ENCODE results near the gene DDX5.
A peak's percentile ranks its signal among the peaks of the same experiment; 100 is the strongest.

The DDX5 gene

DNA sequence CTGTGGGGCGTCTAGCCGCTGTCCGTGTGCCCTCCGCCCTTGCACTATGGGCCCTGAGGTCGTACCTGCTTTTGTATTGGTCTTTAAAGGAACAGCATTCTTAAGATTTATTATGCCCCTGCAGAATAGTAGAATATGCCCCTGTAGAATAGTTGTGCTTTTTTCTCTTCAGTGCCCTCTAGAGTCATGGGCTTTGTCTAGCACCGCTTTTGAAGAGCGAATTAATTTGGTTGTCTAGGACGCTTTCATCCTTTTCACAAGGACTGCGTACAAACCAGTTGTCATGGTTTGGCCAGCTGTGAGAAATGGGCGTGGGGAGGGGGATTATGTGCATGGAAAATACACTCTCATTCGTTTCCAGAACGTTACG is 1.3 kb upstream of the DDX5 start:
- Histone ChIP-seq H3K4me2 (ENCODE audit: low read length) (peak overlapping the region; percentile 89), H2AFZ (ENCODE audit: low read length) (no peak overlapping the region), H3K9ac (ENCODE audit: low read length) (peak overlapping the region; percentile 99), H3K9me2 (ENCODE audit: low read depth, low read length) (no peaks in the 10 kb centered on the region), H4K20me1 (ENCODE audit: insufficient read depth, low read length) (peaks cover 10% of the 10 kb centered on the region; the same call in 1 of the 2 replicates), H3K27me3 (ENCODE audit: insufficient read depth, low read length) (no peaks in the 10 kb centered on the region), H3K9me3 (ENCODE audit: low read length) (no peaks in the 10 kb centered on the region), H3F3A (ENCODE audit: insufficient read depth, low read length) (peaks cover 14% of the 10 kb centered on the region; the same call in 1 of the 2 replicates), H3K79me2 (ENCODE audit: insufficient read depth, low read length) (peaks cover 33% of the 10 kb centered on the region), H3K27ac (ENCODE audit: low read depth, low read length, poor library complexity, severe bottlenecking) (peak overlapping the region; percentile 91), H3K36me3 (ENCODE audit: insufficient read depth, low read length) (peaks cover 71% of the 10 kb centered on the region), H3K4me3 (ENCODE audit: low read depth, low read length, poor library complexity, severe bottlenecking) (peak overlapping the region; percentile 87), H3K4me1 (ENCODE audit: insufficient read depth, low read length, severe bottlenecking) (peaks cover 36% of the 10 kb centered on the region)
- TF ChIP-seq, protein P1, sequence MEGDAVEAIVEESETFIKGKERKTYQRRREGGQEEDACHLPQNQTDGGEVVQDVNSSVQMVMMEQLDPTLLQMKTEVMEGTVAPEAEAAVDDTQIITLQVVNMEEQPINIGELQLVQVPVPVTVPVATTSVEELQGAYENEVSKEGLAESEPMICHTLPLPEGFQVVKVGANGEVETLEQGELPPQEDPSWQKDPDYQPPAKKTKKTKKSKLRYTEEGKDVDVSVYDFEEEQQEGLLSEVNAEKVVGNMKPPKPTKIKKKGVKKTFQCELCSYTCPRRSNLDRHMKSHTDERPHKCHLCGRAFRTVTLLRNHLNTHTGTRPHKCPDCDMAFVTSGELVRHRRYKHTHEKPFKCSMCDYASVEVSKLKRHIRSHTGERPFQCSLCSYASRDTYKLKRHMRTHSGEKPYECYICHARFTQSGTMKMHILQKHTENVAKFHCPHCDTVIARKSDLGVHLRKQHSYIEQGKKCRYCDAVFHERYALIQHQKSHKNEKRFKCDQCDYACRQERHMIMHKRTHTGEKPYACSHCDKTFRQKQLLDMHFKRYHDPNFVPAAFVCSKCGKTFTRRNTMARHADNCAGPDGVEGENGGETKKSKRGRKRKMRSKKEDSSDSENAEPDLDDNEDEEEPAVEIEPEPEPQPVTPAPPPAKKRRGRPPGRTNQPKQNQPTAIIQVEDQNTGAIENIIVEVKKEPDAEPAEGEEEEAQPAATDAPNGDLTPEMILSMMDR (IDR thresholded peaks at IDR 0.05; ENCODE audit: low read length): peak; percentile 66
- TF ChIP-seq EZH2 (IDR thresholded peaks at IDR 0.05; ENCODE audit: borderline replicate concordance, low read length): no peak

- Histone ChIP-seq H3K27ac (ENCODE audit: low read depth, low read length, poor library complexity, severe bottlenecking) (peak within 1 kb of the TSS; percentile 91), H3K4me3 (ENCODE audit: low read depth, low read length, poor library complexity, severe bottlenecking) (peak within 1 kb of the TSS; percentile 87), H3K27me3 (ENCODE audit: insufficient read depth, low read length) (no peaks in the 10 kb centered on the region), H3K4me1 (ENCODE audit: insufficient read depth, low read length, severe bottlenecking) (peaks cover 39% of the 10 kb centered on the region), H3F3A (ENCODE audit: insufficient read depth, low read length) (peaks cover 14% of the 10 kb centered on the region; the same call in 1 of the 2 replicates), H3K9me3 (ENCODE audit: low read length) (no peaks in the 10 kb centered on the region), H3K36me3 (ENCODE audit: insufficient read depth, low read length) (peaks cover 71% of the 10 kb centered on the region), H3K9me2 (ENCODE audit: low read depth, low read length) (no peaks in the 10 kb centered on the region), H3K9ac (ENCODE audit: low read length) (peak within 1 kb of the TSS; percentile 99), H2AFZ (ENCODE audit: low read length) (no peak within 1 kb of the TSS), H4K20me1 (ENCODE audit: insufficient read depth, low read length) (peaks cover 10% of the 10 kb centered on the region; the same call in 1 of the 2 replicates), H3K79me2 (ENCODE audit: insufficient read depth, low read length) (peaks cover 33% of the 10 kb centered on the region), H3K4me2 (ENCODE audit: low read length) (peak within 1 kb of the TSS; percentile 89)
- TF ChIP-seq EZH2 (IDR thresholded peaks at IDR 0.05; ENCODE audit: borderline replicate concordance, low read length): no peak
- TF ChIP-seq, protein P1 (IDR thresholded peaks at IDR 0.05; ENCODE audit: low read length): no peak
Observed at GRCh38 chr17:64506576-64507412, 705 bp upstream of the DDX5 start, which contains the start of gene CEP95. TSS of gene CEP95 (plus strand) at chr17:64506977. CDS start at chr17:64507098, 121 bp downstream.

- H3K36me3 ChIP-seq (ENCODE audit: insufficient read depth, low read length): peaks cover 75% of the 10 kb centered on the region
- peak overlapping the region; percentile 91 for H3K27ac ChIP-seq (ENCODE audit: low read depth, low read length, poor library complexity, severe bottlenecking)
- peaks cover 10% of the 10 kb centered on the region; the same call in 1 of the 2 replicates for H4K20me1 ChIP-seq (ENCODE audit: insufficient read depth, low read length)
- no peaks in the 10 kb centered on the region for H3K9me2 ChIP-seq (ENCODE audit: low read depth, low read length)
- peaks cover 15% of the 10 kb centered on the region for H3F3A ChIP-seq (ENCODE audit: insufficient read depth, low read length)
- H3K9me3 ChIP-seq (ENCODE audit: low read length): no peaks in the 10 kb centered on the region
- no peak for TF ChIP-seq EZH2 (IDR thresholded peaks at IDR 0.05; ENCODE audit: borderline replicate concordance, low read length)
- TF ChIP-seq, protein P1 (IDR thresholded peaks at IDR 0.05; ENCODE audit: low read length): no peak
- H3K9ac ChIP-seq (ENCODE audit: low read length): peak overlapping the region; percentile 99
- no peak overlapping the region for H2AFZ ChIP-seq (ENCODE audit: low read length)
- peaks cover 51% of the 10 kb centered on the region for H3K4me1 ChIP-seq (ENCODE audit: insufficient read depth, low read length, severe bottlenecking)
- peak overlapping the region; percentile 89 for H3K4me2 ChIP-seq (ENCODE audit: low read length)
- no peaks in the 10 kb centered on the region for H3K27me3 ChIP-seq (ENCODE audit: insufficient read depth, low read length)
- peaks cover 33% of the 10 kb centered on the region for H3K79me2 ChIP-seq (ENCODE audit: insufficient read depth, low read length)
- H3K4me3 ChIP-seq (ENCODE audit: low read depth, low read length, poor library complexity, severe bottlenecking): peak overlapping the region; percentile 87
Observed at GRCh38 chr17:64505340-64506200, 519 bp downstream of the DDX5 start.
